Stomach (tissue), 4 donors: ENCODE measurements around the gene TMCC1.

ENCODE experiments used
- CTCF ChIP-seq, 7 experiments: fragments of 450-650 bp in 4 of 7; fragments of 200-600 bp in 3 of 7; sonication (generic) in 3 of 7; IDR thresholded peaks; one replicate each; pipeline ENCODE4 v1.5.1; 2016 to 2019; ENCODE audit warnings: antibody characterized with exemption in 7 of 7, control low read depth in 2 of 7, mild to moderate bottlenecking in 1 of 7
- POLR2A ChIP-seq, 4 donors: fragments of 450-650 bp; IDR thresholded peaks; one replicate each; pipeline ENCODE4 v1.6.1; 2016; ENCODE audit warnings: antibody characterized with exemption in 4 of 4, control low read depth in 2 of 4, mild to moderate bottlenecking in 1 of 4, moderate library complexity in 1 of 4
- POLR2AphosphoS5 ChIP-seq, 3 donors: sonication (generic); formaldehyde crosslinking; IDR thresholded peaks; one replicate each; pipeline ENCODE4 v1.6.1; 2016; ENCODE audit warnings: antibody characterized with exemption in 3 of 3

- TF ChIP-seq CTCF (IDR thresholded peaks at IDR 0.05) (no peak), POLR2A (IDR thresholded peaks at IDR 0.05) (no peak), POLR2AphosphoS5 (IDR thresholded peaks at IDR 0.05) (no peak)
Observed at GRCh38 chr3:129769616-129770015, 123.9 kb downstream of the TMCC1 start.
